SK-N-SH treated with all-trans-retinoic acid at 6 μM for 48 hours (cell line): ENCODE measurements around the gene SLC2A2.

ENCODE experiments used
- ATAC-seq: fragments of 200-7000 bp; cut with Tn5 transposase; 3 replicates; pipeline ENCODE4 v1.9.1; 2020; ENCODE audit warnings: mild to moderate bottlenecking, moderate library complexity
- ARNTL ChIP-seq: fragments of 450-650 bp; formaldehyde crosslinking; IDR thresholded peaks from 2 replicates; pipeline ENCODE4 v1.5.0; 2020; ENCODE audit warnings: low read depth, mild to moderate bottlenecking, moderate library complexity, borderline replicate concordance
- BACH2 ChIP-seq: fragments of 250-450 bp; sonication (Bioruptor Pico); IDR thresholded peaks from 2 replicates; pipeline ENCODE4 v1.9.0; 2021; ENCODE audit warnings: mild to moderate bottlenecking, borderline replicate concordance
- CREB5 ChIP-seq: fragments of 250-450 bp; sonication (Bioruptor Pico); IDR thresholded peaks from 2 replicates; pipeline ENCODE4 v1.5.1; 2020; ENCODE audit warnings: low read depth, mild to moderate bottlenecking, moderate library complexity
- CSDC2 ChIP-seq: fragments of 250-450 bp; sonication (Bioruptor Pico); IDR thresholded peaks from 2 replicates; pipeline ENCODE4 v1.5.0; 2020; ENCODE audit warnings: mild to moderate bottlenecking, moderate library complexity
- CSRNP3 ChIP-seq: fragments of 250-450 bp; sonication (Bioruptor Pico); IDR thresholded peaks from 2 replicates; pipeline ENCODE4 v1.5.1; 2021; ENCODE audit warnings: mild to moderate bottlenecking, moderate library complexity
- ESRRG ChIP-seq: fragments of 250-450 bp; sonication (Bioruptor Pico); IDR thresholded peaks from 2 replicates; pipeline ENCODE4 v1.6.1; 2021; ENCODE audit warnings: mild to moderate bottlenecking
- GLIS3 ChIP-seq: fragments of 250-450 bp; sonication (Bioruptor Pico); IDR thresholded peaks from 2 replicates; pipeline ENCODE4 v1.5.0; 2020; ENCODE audit warnings: mild to moderate bottlenecking, moderate library complexity
- OSR1 ChIP-seq: fragments of 250-450 bp; sonication (Bioruptor Pico); IDR thresholded peaks from 2 replicates; pipeline ENCODE4 v1.8.0; 2022; ENCODE audit warnings: moderate library complexity, mild to moderate bottlenecking, inconsistent platforms
- PATZ1 ChIP-seq: fragments of 250-450 bp; sonication (Bioruptor Pico); IDR thresholded peaks from 2 replicates; pipeline ENCODE4 v1.8.0; 2020; ENCODE audit warnings: mild to moderate bottlenecking, moderate library complexity, borderline replicate concordance
- POU6F1 ChIP-seq: fragments of 250-450 bp; sonication (Bioruptor Pico); IDR thresholded peaks from 2 replicates; pipeline ENCODE4 v1.8.0; 2021; ENCODE audit warnings: low read depth, mild to moderate bottlenecking, moderate library complexity, borderline replicate concordance
- PPARA ChIP-seq: fragments of 250-450 bp; sonication (Bioruptor Pico); IDR thresholded peaks from 2 replicates; pipeline ENCODE4 v1.5.0; 2020; ENCODE audit warnings: mild to moderate bottlenecking, borderline replicate concordance
- RARB ChIP-seq: fragments of 250-450 bp; sonication (Bioruptor Pico); IDR thresholded peaks from 2 replicates; pipeline ENCODE4 v1.8.0; 2021; ENCODE audit warnings: mild to moderate bottlenecking, moderate library complexity
- SNAI2 ChIP-seq: fragments of 250-450 bp; sonication (Bioruptor Pico); IDR thresholded peaks from 2 replicates; pipeline ENCODE4 v1.5.0; 2020; ENCODE audit warnings: mild to moderate bottlenecking, moderate library complexity
- TCF4 ChIP-seq: fragments of 250-450 bp; sonication (Bioruptor Pico); IDR thresholded peaks from 2 replicates; pipeline ENCODE4 v1.8.0; 2021; ENCODE audit warnings: mild to moderate bottlenecking, moderate library complexity, borderline replicate concordance
- TOX ChIP-seq: fragments of 250-450 bp; sonication (Bioruptor Pico); IDR thresholded peaks from 2 replicates; pipeline ENCODE4 v1.8.0; 2021; ENCODE audit warnings: mild to moderate bottlenecking, moderate library complexity, borderline replicate concordance
- TSHZ2 ChIP-seq: fragments of 250-450 bp; sonication (Bioruptor Pico); IDR thresholded peaks from 2 replicates; pipeline ENCODE4 v1.5.0; 2020; ENCODE audit warnings: mild to moderate bottlenecking, moderate library complexity
- ZC3H10 ChIP-seq: fragments of 250-450 bp; sonication (Bioruptor Pico); IDR thresholded peaks from 2 replicates; pipeline ENCODE4 v1.5.1; 2021; ENCODE audit warnings: mild to moderate bottlenecking, moderate library complexity
- ZFP3 ChIP-seq: fragments of 250-450 bp; sonication (Bioruptor Pico); IDR thresholded peaks from 2 replicates; pipeline ENCODE4 v1.5.0; 2020; ENCODE audit warnings: mild to moderate bottlenecking, moderate library complexity
- ZFP30 ChIP-seq: fragments of 450-650 bp; formaldehyde crosslinking; IDR thresholded peaks from 2 replicates; pipeline ENCODE4 v1.5.0; 2022; ENCODE audit warnings: mild to moderate bottlenecking, moderate library complexity
- ZNF565 ChIP-seq: fragments of 450-650 bp; formaldehyde crosslinking; conservative IDR thresholded peaks from 2 replicates; pipeline ENCODE4 v1.5.0; 2020; ENCODE audit warnings: low read depth, mild to moderate bottlenecking, moderate library complexity
- ZNF70 ChIP-seq: fragments of 450-650 bp; formaldehyde crosslinking; IDR thresholded peaks from 2 replicates; pipeline ENCODE4 v1.5.0; 2020; ENCODE audit warnings: mild to moderate bottlenecking, moderate library complexity
- ZNF8 ChIP-seq: fragments of 450-650 bp; formaldehyde crosslinking; IDR thresholded peaks from 2 replicates; pipeline ENCODE4 v1.5.0; 2020; ENCODE audit warnings: mild to moderate bottlenecking, moderate library complexity

SLC2A2 gene

GRCh38 chr3:170982733-170983132 is 43.8 kb downstream of the SLC2A2 start:
- no peak for ATAC-seq

GRCh38 chr3:170980399-170980798 is 46.1 kb downstream of the SLC2A2 start:
- TF ChIP-seq RARB, result no peak
- TF ChIP-seq GLIS3 (CRISPR knock-in tag), result no peak
- no peak for TF ChIP-seq BACH2 (CRISPR knock-in tag)
- TF ChIP-seq PPARA, result no peak
- no peak for TF ChIP-seq SNAI2
- TF ChIP-seq ZFP3 (CRISPR knock-in tag), result no peak
- TF ChIP-seq TOX (CRISPR knock-in tag), result no peak
- TF ChIP-seq ZC3H10 (CRISPR knock-in tag), result no peak
- no peak for TF ChIP-seq ZNF8 (CRISPR knock-in tag)
- TF ChIP-seq CREB5, result no peak
- TF ChIP-seq OSR1 (CRISPR knock-in tag), result no peak
- ATAC-seq, result no peak

More at GRCh38 chr3:170982733-170983132, 43.8 kb downstream of the SLC2A2 start:
- no peak for TF ChIP-seq ZFP30 (CRISPR knock-in tag)
- no peak for TF ChIP-seq ZNF8 (CRISPR knock-in tag)
- TF ChIP-seq PATZ1 (CRISPR knock-in tag), result no peak
- TF ChIP-seq ZNF70 (CRISPR knock-in tag), result no peak
- no peak for TF ChIP-seq ARNTL (CRISPR knock-in tag)
- TF ChIP-seq CSDC2, result no peak
- TF ChIP-seq ESRRG (CRISPR knock-in tag), result no peak
- no peak for TF ChIP-seq TSHZ2 (CRISPR knock-in tag)
- no peak for TF ChIP-seq CREB5
- no peak for TF ChIP-seq GLIS3 (CRISPR knock-in tag)
- TF ChIP-seq RARB, result no peak
- TF ChIP-seq SNAI2, result no peak
- no peak for TF ChIP-seq ZC3H10 (CRISPR knock-in tag)

GRCh38 chr3:170977949-170978745 is 48.4 kb downstream of the SLC2A2 start:
- no peak for ATAC-seq
- no peak for TF ChIP-seq PATZ1 (CRISPR knock-in tag)
- TF ChIP-seq ZNF565, result no peak
- no peak for TF ChIP-seq OSR1 (CRISPR knock-in tag)
- TF ChIP-seq BACH2 (CRISPR knock-in tag), result no peak
- TF ChIP-seq ZC3H10 (CRISPR knock-in tag), result no peak
- no peak for TF ChIP-seq CSRNP3 (CRISPR knock-in tag)
- TF ChIP-seq TCF4 (CRISPR knock-in tag), result no peak
- no peak for TF ChIP-seq ARNTL (CRISPR knock-in tag)
- no peak for TF ChIP-seq POU6F1
